ENCODE data around the gene DDX47. TPM values are rescaled to one million over a fixed set of nuclear protein-coding genes. Genes with fewer than 3 reads are reported as not detected.

DDX47 gene
- total and polyA plus RNA-seq, 8 donors, result 9.6 to 108 (median 31.8) TPM

GRCh38 chr12:12877781-12878455 is 64.8 kb downstream of the DDX47 start:
- Histone ChIP-seq H3K9me3 (no peaks in the 10 kb centered on the region), H3K4me1 (peaks cover 0 to 28% (median 14%) of the 10 kb centered on the region in 4 donors), H3K27ac (peak overlapping the region; percentile 71 to 86 (median 79)), H3K27me3 (no peaks in the 10 kb centered on the region), H3K36me3 (no peaks in the 10 kb centered on the region), H3K4me3 (no peak overlapping the region)
- no peak for DNase-seq
- TF ChIP-seq POLR2AphosphoS5 (IDR thresholded peaks at IDR 0.05) (no peak), EP300 (IDR thresholded peaks at IDR 0.05) (no peak), POLR2A (IDR thresholded peaks at IDR 0.05) (no peak)
- TF ChIP-seq, protein P1, sequence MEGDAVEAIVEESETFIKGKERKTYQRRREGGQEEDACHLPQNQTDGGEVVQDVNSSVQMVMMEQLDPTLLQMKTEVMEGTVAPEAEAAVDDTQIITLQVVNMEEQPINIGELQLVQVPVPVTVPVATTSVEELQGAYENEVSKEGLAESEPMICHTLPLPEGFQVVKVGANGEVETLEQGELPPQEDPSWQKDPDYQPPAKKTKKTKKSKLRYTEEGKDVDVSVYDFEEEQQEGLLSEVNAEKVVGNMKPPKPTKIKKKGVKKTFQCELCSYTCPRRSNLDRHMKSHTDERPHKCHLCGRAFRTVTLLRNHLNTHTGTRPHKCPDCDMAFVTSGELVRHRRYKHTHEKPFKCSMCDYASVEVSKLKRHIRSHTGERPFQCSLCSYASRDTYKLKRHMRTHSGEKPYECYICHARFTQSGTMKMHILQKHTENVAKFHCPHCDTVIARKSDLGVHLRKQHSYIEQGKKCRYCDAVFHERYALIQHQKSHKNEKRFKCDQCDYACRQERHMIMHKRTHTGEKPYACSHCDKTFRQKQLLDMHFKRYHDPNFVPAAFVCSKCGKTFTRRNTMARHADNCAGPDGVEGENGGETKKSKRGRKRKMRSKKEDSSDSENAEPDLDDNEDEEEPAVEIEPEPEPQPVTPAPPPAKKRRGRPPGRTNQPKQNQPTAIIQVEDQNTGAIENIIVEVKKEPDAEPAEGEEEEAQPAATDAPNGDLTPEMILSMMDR (IDR thresholded peaks at IDR 0.05), result no peak
- intact Hi-C loops (cut with DNase I; ENCODE audit: low total_unique reads), result no loop called here
- 32 to 71% (median 41%) methylated on average over 9 of the region's 9 CpGs for WGBS, 5 donors

Small RNA genes within 50 kb of the gene (small RNA-seq; reads per million reads assigned to genes)
- gene AC007215.1 (0 reads per million in 4 donors), gene MIR613 (0 reads per million in 4 donors)

Other genes with a start within 250 kb of the DDX47 start
- gene CREBL2, start 201.5 kb upstream of the DDX47 start, total RNA-seq, result 10 to 100 TPM in 4 of 5 donors, 1 to 10 TPM in 1; 8.2 to 42.0 (median 34.1) TPM
- gene CREBL2, start 201.5 kb upstream of the DDX47 start, polyA plus RNA-seq, result 10 to 100 TPM; 12.1 to 33.8 (median 29.8) TPM
- under 1 TPM in 1 of 5 donors, not detected in 4; 0.73 TPM for gene GPR19, start 117.2 kb upstream of the DDX47 start, total RNA-seq
- under 1 TPM; 0.19 to 0.61 (median 0.23) TPM for gene GPR19, start 117.2 kb upstream of the DDX47 start, polyA plus RNA-seq
- gene CDKN1B, start 96.0 kb upstream of the DDX47 start, total RNA-seq, result 10 to 100 TPM; 22.9 to 60.8 (median 40.0) TPM
- 10 to 100 TPM; 17.7 to 27.6 (median 24.7) TPM for gene CDKN1B, start 96.0 kb upstream of the DDX47 start, polyA plus RNA-seq
- 100 to 1,000 TPM in 1 of 5 donors, 10 to 100 TPM in 2, 1 to 10 TPM in 1, under 1 TPM in 1; 0.29 to 119 (median 21.0) TPM for gene APOLD1, start 27.7 kb upstream of the DDX47 start, total RNA-seq
- 1 to 10 TPM; 1.9 to 5.4 (median 4.4) TPM for gene APOLD1, start 27.7 kb upstream of the DDX47 start, polyA plus RNA-seq
- 100 to 1,000 TPM in 1 of 5 donors, 10 to 100 TPM in 2, 1 to 10 TPM in 1, under 1 TPM in 1; 0.58 to 112 (median 39.5) TPM for gene GPRC5A, start 78.2 kb downstream of the DDX47 start, total RNA-seq
- 10 to 100 TPM in 1 of 3 donors, 1 to 10 TPM in 2; 4.0 to 89.1 (median 8.4) TPM for gene GPRC5A, start 78.2 kb downstream of the DDX47 start, polyA plus RNA-seq
- gene GPRC5D, start 138.8 kb downstream of the DDX47 start, total RNA-seq, result not detected
- gene GPRC5D, start 138.8 kb downstream of the DDX47 start, polyA plus RNA-seq, result under 1 TPM in 1 of 3 donors, not detected in 2; 0.18 TPM
- gene HEBP1, start 186.9 kb downstream of the DDX47 start, total RNA-seq, result 10 to 100 TPM in 2 of 5 donors, 1 to 10 TPM in 2, under 1 TPM in 1; 0.45 to 43.2 (median 8.2) TPM
- gene HEBP1, start 186.9 kb downstream of the DDX47 start, polyA plus RNA-seq, result 10 to 100 TPM; 41.7 to 57.3 (median 51.8) TPM
- 1 to 10 TPM in 3 of 5 donors, not detected in 2; 4.1 to 6.2 (median 4.8) TPM for gene FAM234B, start 231.0 kb downstream of the DDX47 start, total RNA-seq
- gene FAM234B, start 231.0 kb downstream of the DDX47 start, polyA plus RNA-seq, result under 1 TPM; 0.87 to 0.95 (median 0.92) TPM